ENCODE data around the gene STAM2. TPM values are rescaled to one million over a fixed set of nuclear protein-coding genes. Genes with fewer than 3 reads are reported as not detected.
"Not testable (repeated sequence)": the region's sequence is repeated elsewhere in the genome, so short reads cannot be mapped to it uniquely, and the experiment has no call there.

STAM2 gene
- total RNA-seq, 1 donor from 2014 or later = 24.1 TPM

GRCh38 chr2:152175012-152175367 lies 573 bp downstream of the STAM2 start:
- no peak for DNase-seq
- intact Hi-C loops (cut with micrococcal nuclease) = no loop called here
- no peak for ATAC-seq

- no peak for ATAC-seq
- intact Hi-C loops (cut with micrococcal nuclease) = no loop called here
Observed at GRCh38 chr2:152174574-152174973, 989 bp downstream of the STAM2 start.

GRCh38 chr2:152173831-152174230 lies 1.7 kb downstream of the STAM2 start:
- no peak for ATAC-seq
- intact Hi-C loops (cut with micrococcal nuclease) = no loop called here
- no peak for DNase-seq

More at GRCh38 chr2:152174574-152174973, 989 bp downstream of the STAM2 start:
- no peak for DNase-seq

GRCh38 chr2:152172201-152172785 lies 3.3 kb downstream of the STAM2 start:
- DNase-seq; ATAC-seq; intact Hi-C loops (cut with micrococcal nuclease): not testable (repeated sequence)

- intact Hi-C loops (cut with micrococcal nuclease) = no loop called here
- ATAC-seq (no peak), DNase-seq (no peak)
Observed at GRCh38 chr2:152171718-152172117, 3.8 kb downstream of the STAM2 start.

- ATAC-seq; DNase-seq; intact Hi-C loops (cut with micrococcal nuclease): not testable (repeated sequence)
Observed at GRCh38 chr2:152169158-152169557, 6.4 kb downstream of the STAM2 start.

- DNase-seq; ATAC-seq; intact Hi-C loops (cut with micrococcal nuclease): not testable (repeated sequence)
Observed at GRCh38 chr2:152167470-152167869, 8.1 kb downstream of the STAM2 start.

- intact Hi-C loops (cut with micrococcal nuclease) = no loop called here
- DNase-seq (no peak), ATAC-seq (peak; percentile 30)
Observed at GRCh38 chr2:152167065-152167464, 8.5 kb downstream of the STAM2 start.

GRCh38 chr2:152166633-152167032 lies 8.9 kb downstream of the STAM2 start:
- no peak for DNase-seq
- intact Hi-C loops (cut with micrococcal nuclease) = no loop called here
- peak; percentile 55 for ATAC-seq

GRCh38 chr2:152165780-152166179 lies 9.8 kb downstream of the STAM2 start:
- intact Hi-C loops (cut with micrococcal nuclease) = no loop called here
- ATAC-seq = peak; percentile 12
- no peak for DNase-seq

- ATAC-seq = no peak
- no peak for DNase-seq
- intact Hi-C loops (cut with micrococcal nuclease) = no loop called here
Observed at GRCh38 chr2:152165306-152165705, 10.3 kb downstream of the STAM2 start.

- intact Hi-C loops (cut with micrococcal nuclease); ATAC-seq; DNase-seq: not testable (repeated sequence)
Observed at GRCh38 chr2:152163669-152164068, 11.9 kb downstream of the STAM2 start.

- DNase-seq (no peak), ATAC-seq (no peak)
- intact Hi-C loops (cut with micrococcal nuclease) = no loop called here
Observed at GRCh38 chr2:152162141-152162540, 13.4 kb downstream of the STAM2 start.

GRCh38 chr2:152161598-152161997 lies 14.0 kb downstream of the STAM2 start:
- ATAC-seq = no peak
- intact Hi-C loops (cut with micrococcal nuclease) = no loop called here
- no peak for DNase-seq

- DNase-seq; intact Hi-C loops (cut with micrococcal nuclease); ATAC-seq: not testable (repeated sequence)
Observed at GRCh38 chr2:152160378-152160777, 15.2 kb downstream of the STAM2 start.

- intact Hi-C loops (cut with micrococcal nuclease) = no loop called here
- ATAC-seq (no peak), DNase-seq (no peak)
Observed at GRCh38 chr2:152157253-152157652, 18.3 kb downstream of the STAM2 start.

- intact Hi-C loops (cut with micrococcal nuclease) = no loop called here
- ATAC-seq (no peak), DNase-seq (no peak)
Observed at GRCh38 chr2:152155209-152155608, 20.4 kb downstream of the STAM2 start.

GRCh38 chr2:152154462-152154861 lies 21.1 kb downstream of the STAM2 start:
- DNase-seq (no peak), ATAC-seq (no peak)
- intact Hi-C loops (cut with micrococcal nuclease) = no loop called here

- no peak for DNase-seq
Observed at GRCh38 chr2:152134488-152135280, 40.9 kb downstream of the STAM2 start.

GRCh38 chr2:152132306-152132705 lies 43.3 kb downstream of the STAM2 start:
- ATAC-seq (no peak), DNase-seq (no peak)
- intact Hi-C loops (cut with micrococcal nuclease) = no loop called here

More at GRCh38 chr2:152134488-152135280, 40.9 kb downstream of the STAM2 start:
- intact Hi-C loops (cut with micrococcal nuclease) = no loop called here
- peak; percentile 29 for ATAC-seq

- intact Hi-C loops (cut with micrococcal nuclease) = no loop called here
- ATAC-seq (no peak), DNase-seq (no peak)
Observed at GRCh38 chr2:152127628-152128027, 47.9 kb downstream of the STAM2 start.

Data from left ventricle myocardium superior (tissue), 1 donor.